Neural progenitor cell (in vitro differentiated cells): ENCODE data around the gene NRTN.

ENCODE experiments used
- CTCF ChIP-seq: fragments of 200-600 bp; sonication (generic); IDR thresholded peaks from 2 replicates; pipeline ENCODE4 v1.5.1; 2017; ENCODE audit warnings: antibody characterized with exemption, mild to moderate bottlenecking
- EZH2phosphoT487 ChIP-seq: fragments of 200-600 bp; sonication (generic); IDR thresholded peaks from 2 replicates; pipeline ENCODE4 v1.6.1; 2017; ENCODE audit warnings: antibody characterized with exemption

DNA sequence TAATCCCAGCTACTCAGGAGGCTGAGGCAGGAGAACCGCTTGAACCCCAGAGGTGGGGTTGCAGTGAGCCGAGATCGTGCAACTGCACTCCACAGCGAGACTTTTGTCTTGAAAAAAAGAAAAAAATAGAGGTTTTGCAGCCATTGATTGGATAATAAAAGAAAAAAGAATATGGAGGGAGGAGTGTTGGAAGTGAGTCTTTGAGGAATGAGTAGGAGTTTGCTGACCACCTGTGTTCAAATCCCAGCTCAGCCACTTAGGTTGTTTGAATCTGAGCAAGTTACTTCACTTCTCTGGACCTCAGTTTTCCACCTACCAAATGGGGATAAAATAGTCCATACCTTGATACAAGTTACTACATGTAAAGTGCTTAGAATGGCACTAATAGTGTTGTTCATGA lies 6.2 kb downstream of the NRTN start:
- TF ChIP-seq CTCF (no peak), EZH2phosphoT487 (no peak)
